SU-DHL-6 (cell line): ENCODE measurements around the gene ADPRH.
A peak's percentile ranks its signal among the peaks of the same experiment; 100 is the strongest.

Experiments
- H2AFZ ChIP-seq: fragments of 200-600 bp; sonication (generic); 2 replicates; pipeline ENCODE4 v1.6.1; 2014; ENCODE audit warnings: low read depth, mild to moderate bottlenecking, moderate library complexity, mixed read lengths, antibody characterized with exemption, low read length; ENCODE audit not compliant: severe bottlenecking
- H3F3A ChIP-seq: fragments of 200-600 bp; shearing (Covaris generic); 2 replicates; pipeline ENCODE4 v1.6.0; 2016; ENCODE audit warnings: antibody characterized with exemption, mild to moderate bottlenecking; ENCODE audit not compliant: insufficient read depth
- H3K27ac ChIP-seq: fragments of 200-600 bp; sonication (generic); 2 replicates; pipeline ENCODE4 v1.5.1; 2016; ENCODE audit warnings: low read depth, mild to moderate bottlenecking, low read length, moderate library complexity, mixed read lengths
- H3K27me3 ChIP-seq: fragments of 200-600 bp; sonication (generic), shearing (Covaris generic); 2 replicates; pipeline ENCODE4 v1.6.0; 2014; ENCODE audit warnings: mild to moderate bottlenecking, low read length
- H3K36me3 ChIP-seq: fragments of 200-600 bp; sonication (generic); 2 replicates; pipeline ENCODE4 v1.6.1; 2014; ENCODE audit warnings: mild to moderate bottlenecking, low read length, mixed read lengths
- H3K4me2 ChIP-seq: fragments of 300-600, 200-600 bp; shearing (Covaris generic), sonication (generic); 2 replicates; pipeline ENCODE4 v1.6.0; 2014; ENCODE audit warnings: low read length, low read depth, mild to moderate bottlenecking; ENCODE audit not compliant: poor library complexity, severe bottlenecking
- H3K4me3 ChIP-seq: fragments of 200-600 bp; sonication (generic); 2 replicates; pipeline ENCODE4 v1.5.1; 2014; ENCODE audit warnings: antibody characterized with exemption, low read length, mild to moderate bottlenecking, mixed read lengths; ENCODE audit not compliant: insufficient read depth, poor library complexity, severe bottlenecking
- H3K79me2 ChIP-seq: fragments of 200-600 bp; sonication (generic); 2 replicates; pipeline ENCODE4 v1.6.1; 2014; ENCODE audit warnings: mild to moderate bottlenecking, low read length, moderate library complexity; ENCODE audit not compliant: insufficient read depth
- H3K9ac ChIP-seq: fragments of 200-600 bp; sonication (generic); 2 replicates; pipeline ENCODE4 v1.7.0; 2014; ENCODE audit warnings: mild to moderate bottlenecking, low read length
- H3K9me2 ChIP-seq: fragments of 200-600 bp; sonication (generic); replicated peaks from 2 replicates; pipeline ENCODE4 v1.6.1; 2014; ENCODE audit warnings: low read length; ENCODE audit not compliant: insufficient read depth
- H3K9me3 ChIP-seq: fragments of 200-600 bp; sonication (generic); 2 replicates; pipeline ENCODE4 v1.6.1; 2014; ENCODE audit warnings: low read length, mixed read lengths; ENCODE audit not compliant: insufficient read depth
- H4K20me1 ChIP-seq: fragments of 200-600 bp; sonication (generic); 2 replicates; pipeline ENCODE4 v1.6.1; 2014; ENCODE audit warnings: low read depth, mild to moderate bottlenecking, antibody characterized with exemption, low read length, moderate library complexity, mixed read lengths
- CTCF ChIP-seq: fragments of 200-600 bp; sonication (generic); IDR thresholded peaks from one replicate; pipeline ENCODE4 v1.5.1; 2017; ENCODE audit warnings: antibody characterized with exemption, mild to moderate bottlenecking, low read length, moderate library complexity; ENCODE audit not compliant: insufficient read depth, poor library complexity, severe bottlenecking
- EZH2phosphoT487 ChIP-seq: fragments of 200-600 bp; sonication (generic), shearing (Covaris generic); conservative IDR thresholded peaks from 2 replicates; pipeline ENCODE4 v1.6.1; 2018; ENCODE audit warnings: mild to moderate bottlenecking, antibody characterized with exemption, low read length, moderate library complexity, mixed read lengths

Gene ADPRH

GRCh38 chr3:119538772-119539171 is 40.5 kb upstream of the ADPRH start:
- Histone ChIP-seq H3K9me3 (no peaks in the 10 kb centered on the region), H2AFZ (no peak overlapping the region), H4K20me1 (no peaks in the 10 kb centered on the region), H3K79me2 (peaks cover 53% of the 10 kb centered on the region; the same call in 1 of the 2 replicates), H3K27me3 (no peaks in the 10 kb centered on the region), H3K36me3 (peaks cover 32% of the 10 kb centered on the region), H3K9me2 (no peaks in the 10 kb centered on the region), H3K4me3 (peak overlapping the region; percentile 40), H3F3A (peaks cover 13% of the 10 kb centered on the region; the same call in 1 of the 2 replicates), H3K9ac (peak overlapping the region; percentile 29), H3K27ac (peak overlapping the region; percentile 87), H3K4me2 (peak overlapping the region; percentile 68)
- no peak for TF ChIP-seq CTCF
- TF ChIP-seq EZH2phosphoT487: no peak

GRCh38 chr3:119541547-119541946 is 37.7 kb upstream of the ADPRH start:
- Histone ChIP-seq H2AFZ (no peak overlapping the region), H3K9me2 (no peaks in the 10 kb centered on the region), H3K4me3 (no peak overlapping the region), H3K36me3 (peaks cover 31% of the 10 kb centered on the region), H4K20me1 (no peaks in the 10 kb centered on the region), H3K9ac (no peak overlapping the region), H3K9me3 (no peaks in the 10 kb centered on the region), H3K79me2 (peaks cover 53% of the 10 kb centered on the region; the same call in 1 of the 2 replicates), H3K27ac (peak overlapping the region; percentile 28), H3K4me2 (peak overlapping the region; percentile 7), H3F3A (peaks cover 13% of the 10 kb centered on the region; the same call in 1 of the 2 replicates), H3K27me3 (no peaks in the 10 kb centered on the region)
- TF ChIP-seq CTCF: no peak
- no peak for TF ChIP-seq EZH2phosphoT487

- Histone ChIP-seq H3K27ac (peak overlapping the region; percentile 22; the same call in 1 of the 2 replicates), H3F3A (peaks cover 13% of the 10 kb centered on the region; the same call in 1 of the 2 replicates), H3K36me3 (peaks cover 28% of the 10 kb centered on the region), H3K4me3 (no peak overlapping the region), H3K4me2 (peak overlapping the region; percentile 7), H3K9me2 (no peaks in the 10 kb centered on the region), H3K79me2 (peaks cover 56% of the 10 kb centered on the region; the same call in 1 of the 2 replicates), H2AFZ (no peak overlapping the region), H3K9ac (no peak overlapping the region), H3K27me3 (no peaks in the 10 kb centered on the region), H3K9me3 (no peaks in the 10 kb centered on the region), H4K20me1 (no peaks in the 10 kb centered on the region)
- no peak for TF ChIP-seq EZH2phosphoT487
- TF ChIP-seq CTCF: no peak
Measured at GRCh38 chr3:119542168-119542767, 37.0 kb upstream of the ADPRH start.
